HK-2 (cell line): ENCODE measurements around the gene TRPV5.

Source experiments
- DNase-seq: peaks from one replicate; pipeline ENCODE4 v3.0.0-alpha.2; 2018; ENCODE audit not compliant: unreplicated experiment

TRPV5 gene

DNA sequence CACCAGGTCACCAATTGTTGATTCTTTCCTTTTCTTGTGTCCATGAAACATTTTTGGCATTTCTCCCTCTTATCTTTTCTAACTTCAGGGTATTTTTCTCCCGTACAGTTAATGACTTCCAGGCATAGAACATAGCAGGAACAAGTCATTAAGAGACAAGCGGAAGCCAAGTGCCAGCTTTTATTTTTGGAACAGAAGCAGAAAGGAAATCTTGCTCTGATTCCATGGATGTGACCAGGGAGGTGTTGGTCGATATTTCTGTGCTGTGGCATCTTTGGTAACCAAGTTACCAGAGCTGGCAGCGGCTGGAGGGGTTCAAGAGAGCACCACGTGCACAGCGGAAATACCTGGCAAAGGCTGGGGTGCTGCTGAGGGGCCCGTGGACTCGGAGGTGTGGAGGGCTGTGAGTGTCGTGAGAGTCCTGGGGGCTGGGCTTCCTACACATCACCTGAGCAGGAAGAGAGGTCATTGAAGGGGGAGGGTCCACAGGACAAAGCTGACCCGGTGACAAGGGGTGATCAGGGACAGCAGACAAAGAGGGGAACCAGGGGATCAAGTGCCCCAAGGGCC, 7.5 kb upstream of the TRPV5 start:
- DNase-seq, result no peak

DNA sequence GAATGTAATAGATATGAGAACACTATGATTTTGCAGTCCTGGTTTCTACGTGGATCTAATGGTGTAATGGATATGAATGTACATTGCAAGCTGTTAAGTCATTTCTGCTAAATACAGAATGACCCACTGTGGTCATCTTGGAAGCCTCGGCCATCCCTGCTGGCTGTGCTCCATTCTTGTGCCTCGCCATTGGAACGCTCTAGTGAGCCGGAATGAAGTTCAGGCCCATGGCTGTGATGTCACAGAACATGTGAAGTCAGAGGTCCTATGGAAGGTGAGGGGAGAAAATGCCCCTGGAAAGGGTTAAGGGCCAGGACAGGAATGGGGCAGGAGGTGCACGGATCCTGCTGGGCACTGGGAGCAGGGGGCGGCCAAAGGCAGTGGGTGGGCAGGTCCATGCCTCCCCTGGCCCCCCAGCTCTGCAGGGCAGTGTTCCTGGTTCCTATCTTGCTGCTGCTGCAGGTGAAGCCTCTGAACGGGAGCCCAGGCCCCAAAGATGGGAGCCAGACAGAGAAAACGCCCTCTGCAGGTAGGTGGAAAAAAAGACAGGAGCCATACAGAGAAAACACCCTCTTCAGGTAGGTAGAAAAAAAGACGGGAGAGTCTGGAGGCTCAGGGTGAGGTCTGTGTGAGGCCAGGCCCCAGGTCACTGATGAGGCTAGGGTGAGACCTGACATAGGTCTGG, 5.8 kb upstream of the TRPV5 start, which contains the start of gene LLCFC1:
TSS of gene LLCFC1 (plus strand) at position 259 of the 685 bp plus-strand sequence. CDS start at position 397, 138 bp downstream.
- DNase-seq, result no peak

DNA sequence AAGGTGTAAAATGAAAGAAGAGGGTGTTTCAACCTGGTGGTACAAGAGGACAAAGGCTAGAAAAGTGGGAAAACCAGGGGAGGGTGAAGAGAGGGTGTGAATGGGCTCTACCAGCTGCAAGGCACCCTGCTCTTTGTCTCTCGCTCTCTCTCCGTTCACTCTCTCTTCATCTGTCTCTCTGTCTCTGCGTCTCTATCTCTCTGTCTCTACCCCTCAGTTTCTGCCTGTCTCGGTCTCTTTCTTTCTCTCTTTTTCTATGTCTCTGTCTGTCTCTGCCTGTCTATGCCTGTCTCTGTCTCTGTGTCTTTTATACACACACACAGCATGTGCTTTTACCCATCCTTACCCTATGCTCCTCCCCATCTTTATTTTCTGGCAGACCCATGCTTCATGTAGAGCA, 5.1 kb upstream of the TRPV5 start:
- no peak for DNase-seq

DNA sequence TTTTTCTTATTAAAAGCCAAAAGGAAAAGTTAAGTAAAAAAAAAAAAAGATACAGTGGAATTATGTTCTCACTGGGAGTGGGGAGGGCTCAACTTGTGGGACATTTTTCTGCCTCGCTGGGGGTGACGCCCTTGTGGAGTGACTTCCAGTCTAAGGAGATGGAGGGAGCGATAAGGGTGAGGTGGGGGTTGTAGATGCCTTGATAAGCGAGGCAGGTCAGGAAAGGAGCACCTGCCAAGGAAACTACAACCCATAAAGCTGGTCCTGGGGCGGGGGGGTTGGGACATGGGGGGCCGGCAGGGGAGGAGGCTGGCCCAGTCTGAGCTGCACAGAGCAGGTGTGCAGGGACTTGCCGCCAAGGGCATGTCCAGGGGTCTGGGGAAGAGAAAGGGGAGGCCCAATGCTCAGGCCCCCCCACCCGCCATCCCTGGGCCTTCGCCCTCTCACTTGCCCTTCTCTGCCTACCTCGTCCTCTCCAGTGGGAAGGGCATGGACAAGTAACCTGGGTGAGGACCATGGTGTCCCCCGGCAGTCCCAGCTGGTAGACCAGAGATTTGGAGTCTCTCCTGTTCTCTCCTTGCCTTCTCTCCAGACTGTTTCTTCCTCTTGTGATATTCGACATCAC, 2.5 kb upstream of the TRPV5 start:
- DNase-seq, result no peak

DNA sequence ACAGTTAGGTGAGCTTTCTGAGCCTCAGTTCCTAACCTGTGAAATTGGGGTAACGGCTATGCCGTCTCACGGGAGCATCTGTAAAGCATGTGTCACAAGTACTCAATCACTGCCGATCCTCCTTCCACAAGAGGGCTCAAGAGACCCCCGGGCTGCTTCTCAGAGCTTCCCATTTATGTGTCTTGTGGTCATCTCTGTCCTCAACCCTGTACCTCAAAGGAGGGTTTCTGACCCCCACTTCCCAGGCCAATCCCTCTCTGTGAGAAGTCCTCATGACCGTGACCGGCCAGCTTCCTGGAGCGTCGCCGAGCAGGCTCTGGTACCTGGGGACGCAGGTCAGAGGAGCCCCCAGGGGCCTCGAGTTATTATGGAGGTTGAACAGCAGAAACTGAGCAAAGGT, 510 bp upstream of the TRPV5 start:
- DNase-seq, result no peak

DNA sequence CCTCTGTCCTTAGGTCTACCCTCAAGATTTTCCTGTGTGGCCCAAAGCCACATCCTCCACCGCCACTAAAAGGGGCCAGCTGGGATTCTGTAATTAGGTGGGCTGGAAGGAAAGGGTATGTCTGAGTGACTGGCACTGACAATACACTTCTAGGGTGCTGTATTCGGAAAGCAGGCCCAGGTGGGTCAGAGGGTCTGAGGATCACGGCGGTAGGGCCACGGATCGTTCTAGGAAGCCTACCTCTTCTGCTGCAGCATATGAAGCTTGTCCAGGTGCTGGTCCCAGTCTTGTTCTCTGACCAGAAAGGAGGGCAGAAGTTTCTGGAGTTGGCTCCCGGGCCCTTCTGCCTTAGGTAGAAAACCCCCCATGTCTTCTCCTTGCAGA, 462 bp downstream of the TRPV5 start:
- DNase-seq, result no peak

DNA sequence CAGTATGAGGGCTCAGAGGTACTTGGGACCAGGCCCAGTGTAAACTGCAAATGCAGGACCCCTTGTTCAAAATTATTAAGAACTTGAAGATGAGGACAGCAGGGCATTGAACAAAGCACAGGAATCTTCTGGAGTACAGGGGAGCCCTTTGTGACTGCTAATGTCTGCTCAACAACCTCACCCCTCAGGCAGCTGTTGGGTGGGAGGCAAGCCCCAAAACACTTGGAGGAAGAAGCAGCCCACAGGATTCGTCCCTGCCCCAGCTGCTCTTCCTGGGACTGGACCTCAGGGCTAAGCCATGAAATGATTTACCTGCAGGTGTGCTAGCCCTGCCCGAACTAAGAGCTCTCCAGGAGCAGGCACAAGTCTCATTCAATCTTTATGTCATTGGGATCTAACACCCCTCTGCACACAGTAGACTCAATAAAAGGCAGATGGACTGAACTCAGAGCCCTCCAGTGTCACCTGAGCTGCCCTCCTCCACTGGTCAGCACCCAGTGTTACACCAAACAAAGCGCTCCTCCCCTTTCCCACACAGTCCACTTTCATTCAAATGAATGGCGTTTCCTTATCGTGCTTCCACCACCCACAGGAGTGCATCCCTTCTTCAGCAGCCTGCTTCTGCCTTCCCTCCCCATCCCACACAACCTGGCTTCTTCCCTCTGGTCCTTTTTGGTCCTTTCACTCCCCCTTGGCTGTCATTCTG, 1.0 kb downstream of the TRPV5 start:
- no peak for DNase-seq

DNA sequence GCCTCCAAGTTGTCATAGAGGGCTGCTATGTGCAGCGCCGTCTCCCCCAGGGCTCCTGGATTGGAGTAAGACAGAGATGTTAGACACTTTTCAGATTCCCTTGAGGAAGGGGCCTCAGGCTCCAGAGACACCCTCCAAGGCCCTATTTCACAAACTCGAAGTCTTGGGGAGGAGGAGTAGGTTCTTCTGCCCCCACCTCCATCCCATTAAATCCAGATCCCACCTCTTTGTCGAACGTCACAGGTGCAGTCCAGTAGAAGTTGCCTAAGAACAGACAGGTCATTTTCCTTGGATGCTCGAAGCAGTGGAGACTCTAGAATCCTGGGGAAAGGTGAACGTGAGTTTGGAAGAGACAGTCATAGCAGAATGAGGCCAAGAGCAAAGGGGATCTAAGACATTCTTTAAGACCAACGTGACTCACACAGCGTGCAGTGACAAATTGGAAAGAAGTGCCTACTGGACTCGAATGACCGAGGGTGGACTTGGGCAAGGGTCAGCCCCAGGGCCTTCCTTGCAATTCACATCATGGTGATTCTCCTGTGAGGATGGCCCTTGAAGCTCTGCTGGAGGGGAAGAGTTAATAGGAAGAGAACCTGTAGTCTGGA, 3.3 kb downstream of the TRPV5 start:
- no peak for DNase-seq

DNA sequence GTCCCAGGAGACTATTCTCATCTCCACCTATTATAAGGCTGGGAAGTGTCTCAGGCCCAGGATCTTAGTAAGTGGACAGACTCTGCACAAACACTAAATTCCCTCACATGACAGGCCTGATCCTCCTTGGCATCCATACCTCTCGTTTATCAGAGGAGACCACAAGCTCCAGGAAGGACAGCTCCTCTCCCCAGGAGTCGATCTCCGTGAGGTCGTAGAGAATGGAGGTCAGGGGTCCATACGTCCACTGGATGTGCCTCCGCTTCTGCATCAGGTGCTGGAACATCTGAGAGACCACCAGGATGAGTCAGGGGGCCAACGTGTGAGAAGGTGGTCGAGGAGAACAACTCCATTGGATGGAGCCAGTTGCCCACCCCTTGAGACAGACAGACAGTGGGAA, 5.6 kb downstream of the TRPV5 start:
- no peak for DNase-seq

DNA sequence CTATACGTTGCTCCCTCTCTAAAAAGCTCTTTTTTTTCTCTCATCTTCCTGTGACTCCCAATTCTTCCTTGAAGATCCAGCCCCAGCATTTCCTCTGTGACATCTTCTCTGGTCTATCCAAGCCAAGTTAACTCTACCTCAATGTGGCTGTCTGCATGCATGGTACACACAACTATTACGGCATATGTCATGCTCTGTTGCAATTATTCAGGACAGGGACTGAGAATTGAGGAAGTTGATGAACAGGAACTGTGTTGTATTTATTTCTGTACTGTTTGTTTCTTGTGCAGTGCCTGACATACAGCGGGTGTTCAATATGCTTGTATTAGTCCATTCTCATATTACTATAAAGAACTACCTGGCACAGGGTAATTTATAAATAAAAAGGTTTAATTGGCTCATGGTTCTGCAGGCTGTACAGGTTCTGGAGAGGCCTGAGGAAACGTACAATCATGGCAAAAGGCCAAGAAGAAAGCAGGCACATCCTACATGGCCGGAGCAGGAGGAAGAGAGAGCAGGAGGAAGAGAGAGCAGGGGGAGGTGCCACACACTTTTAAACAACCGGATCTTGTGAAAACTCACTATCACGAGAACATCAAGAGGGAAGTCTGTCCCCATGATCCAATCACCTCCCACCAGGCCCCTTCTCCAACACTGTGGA, 6.3 kb downstream of the TRPV5 start:
- DNase-seq, result no peak

DNA sequence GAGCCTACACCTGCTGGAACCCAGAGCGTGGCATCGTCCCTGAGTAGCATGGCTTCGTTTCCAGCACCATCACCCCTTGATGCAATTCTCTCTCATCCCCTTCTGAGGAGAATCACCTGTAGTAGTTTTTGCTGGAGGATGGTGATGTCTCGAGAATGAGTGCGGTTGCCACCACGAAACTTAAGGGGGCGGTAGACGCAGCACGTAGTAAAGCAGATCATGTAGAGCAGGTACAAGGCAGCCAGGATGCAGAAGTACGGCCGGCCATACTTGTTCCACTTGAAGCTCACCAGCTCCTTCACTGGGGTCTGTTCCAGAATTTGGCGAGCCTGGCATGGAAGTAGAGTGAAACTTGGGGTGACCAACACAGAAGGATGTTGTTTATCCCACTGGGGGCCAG, 8.1 kb downstream of the TRPV5 start:
- DNase-seq, result no peak

DNA sequence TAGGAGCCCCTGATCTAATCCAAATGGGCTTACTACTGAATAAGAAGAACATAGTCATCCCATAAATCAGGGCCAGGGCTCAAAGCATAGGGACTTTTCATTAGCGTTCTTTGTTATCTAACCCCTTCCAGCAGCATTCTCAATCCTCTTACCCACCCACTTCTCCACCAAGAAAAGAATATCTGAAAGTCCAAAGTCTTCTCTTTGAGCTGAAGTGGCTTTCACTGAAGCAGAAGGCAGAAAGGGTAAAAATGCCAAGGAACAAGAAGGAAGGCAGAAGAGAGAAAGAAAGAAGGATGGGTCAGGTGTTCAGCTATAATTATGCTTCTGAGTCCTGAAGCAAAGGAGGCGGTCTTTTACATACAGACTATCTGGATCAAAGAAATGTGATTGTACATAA, 10.2 kb downstream of the TRPV5 start:
- DNase-seq, result no peak

DNA sequence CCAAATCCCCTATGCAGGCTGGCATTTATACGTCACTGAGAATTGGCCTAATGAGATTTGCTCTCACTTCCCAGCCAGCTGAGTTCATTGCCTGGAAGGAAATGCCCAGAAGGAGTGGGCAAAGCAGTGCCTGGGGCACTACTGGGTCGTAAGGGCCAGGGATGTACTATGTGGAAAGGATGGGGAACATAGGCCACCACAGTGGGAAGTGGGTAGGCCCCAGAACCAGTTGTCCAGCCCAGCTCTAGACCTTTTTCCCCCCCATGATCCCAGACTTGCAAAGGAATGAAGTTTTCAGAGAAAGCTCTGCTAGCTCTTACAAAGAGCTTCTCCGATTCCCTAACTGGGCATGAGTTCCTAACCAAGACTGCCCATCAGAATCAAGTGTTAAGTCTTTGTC, 13.9 kb downstream of the TRPV5 start:
- no peak for DNase-seq

DNA sequence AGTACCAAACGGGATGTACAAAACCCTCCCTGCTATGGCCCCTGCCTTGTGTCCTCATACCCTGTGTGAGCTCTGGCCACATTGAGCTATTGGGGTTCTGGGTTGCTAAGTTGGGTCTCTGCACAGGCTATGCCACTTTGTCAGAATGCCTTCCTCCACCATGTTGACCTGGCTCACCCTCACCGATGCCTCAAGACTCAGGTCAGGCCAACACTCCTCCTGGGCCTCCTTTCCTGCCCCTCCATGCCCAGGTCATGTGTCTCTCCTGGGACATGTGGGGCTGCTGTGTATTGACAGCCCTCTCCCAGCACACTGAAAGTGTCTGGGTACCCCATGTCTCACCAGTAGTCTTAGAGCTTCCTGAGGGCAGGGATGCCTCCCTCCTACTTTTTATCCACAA, 14.6 kb downstream of the TRPV5 start:
- no peak for DNase-seq

DNA sequence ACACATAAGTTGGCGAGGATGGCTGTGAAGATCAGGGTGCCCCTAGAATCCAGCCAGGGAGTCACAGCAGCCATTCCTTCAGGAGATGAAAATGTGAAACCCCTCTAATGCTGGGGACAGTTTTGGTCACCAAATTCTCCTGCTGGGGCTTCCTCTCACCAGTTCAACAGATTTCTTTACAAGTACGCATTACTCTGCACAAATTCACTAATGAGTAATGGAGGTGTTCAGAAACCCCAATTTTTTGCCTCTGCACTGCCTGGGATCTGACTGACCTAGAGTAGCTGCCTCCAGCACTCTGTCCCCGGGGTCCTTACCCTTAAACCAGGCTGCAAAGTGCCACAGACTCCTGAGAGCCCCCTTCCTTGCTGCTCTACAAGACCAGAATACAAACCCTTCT, 16.1 kb downstream of the TRPV5 start:
- DNase-seq, result no peak

DNA sequence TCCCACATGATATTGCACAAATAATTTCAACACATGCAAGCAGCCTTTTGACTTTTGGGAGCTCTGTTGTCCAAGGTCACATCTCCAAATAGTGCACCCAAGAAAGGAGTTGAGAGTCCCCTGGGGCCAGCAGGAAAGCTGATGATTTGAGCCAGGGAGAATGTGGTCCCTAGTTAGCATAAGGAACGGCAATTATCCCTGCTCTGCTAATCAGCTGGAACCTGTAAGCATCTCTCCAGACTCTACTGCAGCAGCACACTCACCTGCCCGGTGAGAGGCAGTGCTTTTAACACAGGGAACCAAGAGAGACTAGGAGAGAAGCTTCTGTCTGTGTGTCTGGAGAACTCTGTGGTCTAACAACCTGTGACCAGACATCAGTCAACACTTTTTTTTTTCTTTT, 17.0 kb downstream of the TRPV5 start:
- DNase-seq, result no peak

DNA sequence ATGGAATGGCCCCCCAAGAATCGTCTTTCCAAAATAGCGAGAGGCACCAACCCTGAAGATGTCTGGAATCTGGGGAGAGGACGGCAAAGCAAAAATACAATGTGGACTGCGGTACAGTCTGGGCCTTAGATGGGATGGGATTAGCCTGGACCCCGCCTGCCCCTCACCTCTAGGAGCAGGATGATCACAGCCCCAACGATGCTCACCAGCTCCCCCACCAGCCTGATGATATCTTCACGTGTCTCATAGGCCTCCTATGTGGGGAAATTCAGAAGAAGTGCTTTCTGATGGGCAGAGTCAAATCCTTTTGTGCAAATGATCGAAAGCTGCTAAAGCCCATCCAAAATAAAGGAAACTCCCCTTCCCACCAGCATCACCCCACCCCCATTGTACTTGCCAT, 18.2 kb downstream of the TRPV5 start:
- DNase-seq, result no peak

DNA sequence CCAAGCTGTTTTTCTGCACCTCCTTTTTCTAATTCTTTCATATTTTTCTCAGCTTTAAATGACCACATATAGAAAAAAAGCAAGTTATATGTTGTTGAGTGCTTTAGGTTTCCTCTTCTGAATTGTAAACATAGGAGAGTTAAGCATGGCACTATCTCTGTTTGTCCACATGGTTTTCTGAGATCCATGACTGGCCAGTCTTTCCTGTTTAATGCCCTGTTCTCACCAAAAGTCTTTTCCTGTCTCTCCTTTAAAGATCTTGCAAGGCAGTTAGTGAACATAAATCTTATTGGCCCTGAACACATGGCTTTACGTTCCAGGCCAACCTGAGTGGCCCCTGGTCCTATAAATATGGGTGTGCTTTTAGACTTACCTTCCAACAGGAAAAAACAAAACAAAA, 19.4 kb downstream of the TRPV5 start:
- no peak for DNase-seq

DNA sequence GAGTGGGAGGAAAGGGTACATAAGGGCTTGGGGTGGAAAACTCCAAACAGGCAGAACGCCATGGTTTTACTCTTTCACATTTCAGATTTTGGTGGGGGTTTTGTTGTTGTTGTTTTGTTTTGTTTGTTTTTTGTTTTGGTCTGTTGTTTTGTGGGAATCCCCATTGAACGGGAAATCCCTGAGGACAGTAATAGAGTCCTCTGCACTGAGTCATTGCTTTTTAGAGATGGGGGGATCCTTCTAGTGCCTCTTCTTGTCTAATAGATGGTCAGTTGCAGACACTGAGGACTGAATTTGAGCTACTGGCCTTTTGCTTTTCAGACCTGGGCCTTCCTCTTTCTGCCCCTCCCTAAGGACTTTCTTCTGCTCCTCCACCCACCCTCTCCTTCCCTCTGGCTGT, 20.0 kb downstream of the TRPV5 start:
- no peak for DNase-seq

DNA sequence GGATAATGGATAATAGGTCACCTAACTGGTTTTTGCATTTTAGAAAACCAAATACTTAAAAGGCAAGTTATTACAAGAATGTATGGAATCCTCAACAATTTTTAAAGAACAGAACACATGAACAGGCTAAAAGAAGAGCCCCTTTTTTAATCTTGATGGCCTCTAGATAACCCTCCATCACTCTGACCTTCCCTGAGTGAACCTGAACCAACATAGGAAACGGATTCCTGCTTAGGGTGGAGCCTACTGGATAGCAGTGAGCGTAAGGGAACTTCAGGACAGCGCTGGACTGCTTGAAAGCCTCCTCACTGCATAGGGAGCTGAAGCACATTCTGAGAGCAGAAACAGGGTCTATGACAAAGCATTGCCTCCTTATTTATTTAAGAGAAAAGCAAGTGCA, 20.5 kb downstream of the TRPV5 start:
- no peak for DNase-seq

DNA sequence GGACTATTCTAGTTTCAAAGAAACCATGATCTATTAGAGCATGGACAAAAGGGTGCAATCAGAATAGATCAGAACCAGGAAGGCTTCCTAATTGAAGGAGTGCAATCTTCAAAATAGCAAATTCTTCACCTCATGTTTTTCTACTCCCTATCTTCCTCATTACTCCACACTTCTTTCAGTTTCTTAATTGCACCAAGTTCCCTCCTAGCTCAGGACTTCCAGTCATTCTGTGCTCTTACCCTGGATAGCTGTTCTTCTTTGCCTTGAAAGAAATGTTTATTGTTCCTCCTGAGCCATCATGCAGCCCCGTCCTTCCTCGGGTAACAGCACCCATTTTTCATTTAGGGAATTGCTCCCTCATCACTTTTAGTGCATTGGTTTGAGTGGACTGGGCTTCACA, 23.1 kb downstream of the TRPV5 start:
- DNase-seq, result no peak

DNA sequence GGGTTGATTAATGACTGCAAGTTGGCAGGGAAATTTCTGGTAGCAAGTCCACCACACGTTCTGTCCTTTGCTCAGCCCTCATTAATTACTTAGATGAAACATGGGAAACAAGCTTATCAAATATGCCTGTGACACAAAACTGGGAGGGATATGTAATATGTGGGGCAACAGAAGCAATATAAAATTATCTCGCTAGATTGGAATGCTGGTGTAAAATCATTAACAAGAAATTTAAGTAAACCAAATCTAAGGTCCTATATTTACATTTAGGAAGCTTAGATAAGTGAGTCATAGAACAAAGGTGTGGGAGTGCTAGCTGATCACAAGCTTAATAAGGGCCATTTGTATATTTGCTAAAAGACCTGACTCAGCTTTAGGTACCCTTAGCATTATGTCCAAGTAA, 23.5 kb downstream of the TRPV5 start:
- DNase-seq, result no peak
